A673 (cell line): ENCODE results near the gene SLC22A23. TPM values are rescaled to one million over a fixed set of nuclear protein-coding genes. Genes with fewer than 3 reads are reported as not detected.

Experiments used
- BruUV-seq: library from RNA; stranded (reverse); fragments of 400-500 nt; replicated peaks from 2 replicates; lab custom pipeline; 2021; lab: Mats Ljungman, UMichigan
- CTCF ChIA-PET: fragments of 300-600 bp; sonication (Branson Sonifier 250); formaldehyde crosslinking; loops from one replicate; lab custom pipeline; 2022; ENCODE audit warnings: antibody characterized with exemption; lab: Charles Lee
- POLR2A ChIA-PET: fragments of 300-600 bp; sonication (Branson Sonifier 250); formaldehyde crosslinking; loops from one replicate; lab custom pipeline; 2022; ENCODE audit warnings: antibody characterized with exemption; ENCODE audit not compliant: low non-redundant PET; lab: Charles Lee
- DNase-seq: peaks from one replicate; pipeline ENCODE4 v3.0.0-alpha.2; 2015; ENCODE audit warnings: low spot score
- H3K27ac ChIP-seq: fragments of 200-600 bp; sonication (generic); 2 replicates; pipeline ENCODE4 v1.5.1; 2016; ENCODE audit warnings: mixed run types, low read depth, mild to moderate bottlenecking, mixed read lengths, antibody characterized with exemption, low read length; ENCODE audit not compliant: poor library complexity, severe bottlenecking
- H3K27me3 ChIP-seq: fragments of 200-600 bp; sonication (generic); replicated peaks from 2 replicates; pipeline ENCODE4 v1.6.1; 2017; ENCODE audit warnings: mixed run types, low read depth, mild to moderate bottlenecking, mixed read lengths, antibody characterized with exemption, low read length; ENCODE audit not compliant: insufficient read depth, poor library complexity
- H3K36me3 ChIP-seq: fragments of 200-600 bp; sonication (generic); 2 replicates; pipeline ENCODE4 v1.6.1; 2016; ENCODE audit warnings: mixed run types, mild to moderate bottlenecking, mixed read lengths, antibody characterized with exemption, low read length; ENCODE audit not compliant: insufficient read depth, poor library complexity, severe bottlenecking
- H3K4me1 ChIP-seq: fragments of 200-600 bp; sonication (generic); 2 replicates; pipeline ENCODE4 v1.6.1; 2017; ENCODE audit warnings: mixed run types, mild to moderate bottlenecking, mixed read lengths, antibody characterized with exemption, low read length; ENCODE audit not compliant: insufficient read depth, poor library complexity, severe bottlenecking
- H3K4me3 ChIP-seq: fragments of 200-600 bp; sonication (generic); 2 replicates; pipeline ENCODE4 v1.5.1; 2016; ENCODE audit warnings: low read depth, mixed run types, mild to moderate bottlenecking, mixed read lengths, low read length; ENCODE audit not compliant: poor library complexity, severe bottlenecking
- H3K9me3 ChIP-seq: fragments of 200-600 bp; sonication (generic); 2 replicates; pipeline ENCODE4 v1.6.1; 2016; ENCODE audit warnings: mixed run types, low read depth, mild to moderate bottlenecking, mixed read lengths, antibody characterized with exemption, low read length; ENCODE audit not compliant: poor library complexity, severe bottlenecking
- CTCF ChIP-seq: fragments of 300-800, 200-600 bp; sonication (generic); conservative IDR thresholded peaks from 2 replicates; pipeline ENCODE4 v1.5.1; 2017; ENCODE audit warnings: low read depth, mild to moderate bottlenecking, antibody characterized with exemption, low read length, moderate library complexity, mixed read lengths
- EZH2 ChIP-seq: fragments of 200-600 bp; sonication (generic); IDR thresholded peaks from 2 replicates; pipeline ENCODE4 v1.6.1; 2017; ENCODE audit warnings: borderline replicate concordance, low read depth, mild to moderate bottlenecking, mixed read lengths, antibody characterized with exemption, low read length; ENCODE audit not compliant: poor library complexity, severe bottlenecking
- intact Hi-C: fragments of 100-400 bp; cut with micrococcal nuclease; formaldehyde crosslinking; loops from one replicate; pipeline ENCODE4 v1.10.0; 2022; ENCODE audit not compliant: unreplicated experiment
- total RNA-seq: library from RNA; stranded (reverse); gene quantifications from 2 replicates; pipeline ENCODE4 v1.2.3, GENCODE V29; 2021

SLC22A23 gene
- total RNA-seq, 1 experiment from 2014 or later, result 6.2 TPM

- ChIA-PET CTCF (no interaction called here), POLR2A (no interaction called here)
These were observed 107.2 kb downstream of the SLC22A23 start for GRCh38 chr6:3349388-3350251.

GRCh38 chr6:3348821-3349220 is 108.0 kb downstream of the SLC22A23 start:
- POLR2A ChIA-PET, result no interaction called here
- Histone ChIP-seq H3K4me3 (no peak overlapping the region), H3K4me1 (peaks cover 44% of the 10 kb centered on the region), H3K27ac (no peak overlapping the region), H3K27me3 (no peaks in the 10 kb centered on the region), H3K9me3 (no peaks in the 10 kb centered on the region), H3K36me3 (no peaks in the 10 kb centered on the region)
- no TSS peak for BruUV-seq
- CTCF ChIA-PET, result no interaction called here
- no peak for TF ChIP-seq EZH2
- TF ChIP-seq CTCF, result no peak
- no peak for DNase-seq
- intact Hi-C loops, result no loop called here

More at GRCh38 chr6:3349388-3350251, 107.2 kb downstream of the SLC22A23 start:
- H3K4me1 ChIP-seq, result peaks cover 46% of the 10 kb centered on the region
- no peak for TF ChIP-seq EZH2
- no peak for TF ChIP-seq CTCF
- intact Hi-C loops, result no loop called here
- BruUV-seq, result no TSS peak
- H3K36me3 ChIP-seq, result no peaks in the 10 kb centered on the region
- no peaks in the 10 kb centered on the region for H3K27me3 ChIP-seq
- H3K9me3 ChIP-seq, result no peaks in the 10 kb centered on the region
- no peak overlapping the region for H3K4me3 ChIP-seq
- DNase-seq, result no peak
- no peak overlapping the region for H3K27ac ChIP-seq

- Histone ChIP-seq H3K4me1 (peaks cover 44% of the 10 kb centered on the region), H3K27ac (no peak overlapping the region), H3K36me3 (no peaks in the 10 kb centered on the region), H3K9me3 (no peaks in the 10 kb centered on the region), H3K4me3 (no peak overlapping the region), H3K27me3 (no peaks in the 10 kb centered on the region)
- intact Hi-C loops, result no loop called here
- no TSS peak for BruUV-seq
- POLR2A ChIA-PET, result no interaction called here
- TF ChIP-seq EZH2 (no peak), CTCF (no peak)
- no peak for DNase-seq
- CTCF ChIA-PET, result no interaction called here
These were observed 109.0 kb downstream of the SLC22A23 start for GRCh38 chr6:3347826-3348225.
